Measurements from ENCODE around the gene SPRY2.
"Not testable (repeated sequence)": the region's sequence is repeated elsewhere in the genome, so short reads cannot be mapped to it uniquely, and the experiment has no call there.

SPRY2 gene

DNA sequence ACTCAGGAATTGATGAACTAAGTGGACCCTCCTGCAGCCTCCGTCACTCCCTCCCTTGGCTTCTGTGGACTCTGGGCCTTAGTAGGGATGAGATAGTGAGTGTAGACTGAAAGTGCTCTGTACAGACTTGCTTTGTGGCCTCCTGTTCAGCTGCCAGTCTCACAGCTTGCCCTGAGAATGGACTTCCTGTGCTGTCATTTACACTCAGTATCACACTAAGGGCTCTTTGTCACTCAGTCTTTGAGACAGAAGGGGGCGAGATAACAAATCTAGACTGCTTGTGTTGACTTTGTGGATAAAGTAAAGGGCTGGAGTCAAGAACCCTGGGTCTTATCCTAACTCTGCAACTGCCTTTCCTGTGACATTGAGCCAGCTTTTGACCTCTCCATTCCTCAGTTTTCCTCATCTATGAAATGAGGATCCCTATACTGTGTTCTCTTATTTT is 21.0 kb upstream of the SPRY2 start:
- Mint-ChIP-seq H3K27ac (no peak overlapping the region), H3K4me3 (no peak overlapping the region), H3K36me3 (no peaks in the 10 kb centered on the region), H3K9me3 (no peaks in the 10 kb centered on the region), H3K4me1 (peaks cover 4% of the 10 kb centered on the region)
- peak; percentile 67 for ATAC-seq
- DNase-seq (ENCODE audit: low spot score in 2 of 2): no peak

- Mint-ChIP-seq H3K36me3 (no peaks in the 10 kb centered on the region), H3K9me3 (no peaks in the 10 kb centered on the region), H3K4me3 (no peak overlapping the region), H3K4me1 (peaks cover 4% of the 10 kb centered on the region), H3K27ac (no peak overlapping the region)
- ATAC-seq (no peak), DNase-seq (ENCODE audit: low spot score in 2 of 2) (no peak)
Observed at GRCh38 chr13:80361298-80361697, 20.4 kb upstream of the SPRY2 start.

- Mint-ChIP-seq H3K4me1 (peaks cover 4% of the 10 kb centered on the region), H3K27ac (no peak overlapping the region), H3K9me3 (no peaks in the 10 kb centered on the region), H3K4me3 (no peak overlapping the region), H3K36me3 (no peaks in the 10 kb centered on the region)
- ATAC-seq (no peak), DNase-seq (ENCODE audit: low spot score in 2 of 2) (no peak)
Observed at GRCh38 chr13:80360453-80360800, 19.5 kb upstream of the SPRY2 start.

DNA sequence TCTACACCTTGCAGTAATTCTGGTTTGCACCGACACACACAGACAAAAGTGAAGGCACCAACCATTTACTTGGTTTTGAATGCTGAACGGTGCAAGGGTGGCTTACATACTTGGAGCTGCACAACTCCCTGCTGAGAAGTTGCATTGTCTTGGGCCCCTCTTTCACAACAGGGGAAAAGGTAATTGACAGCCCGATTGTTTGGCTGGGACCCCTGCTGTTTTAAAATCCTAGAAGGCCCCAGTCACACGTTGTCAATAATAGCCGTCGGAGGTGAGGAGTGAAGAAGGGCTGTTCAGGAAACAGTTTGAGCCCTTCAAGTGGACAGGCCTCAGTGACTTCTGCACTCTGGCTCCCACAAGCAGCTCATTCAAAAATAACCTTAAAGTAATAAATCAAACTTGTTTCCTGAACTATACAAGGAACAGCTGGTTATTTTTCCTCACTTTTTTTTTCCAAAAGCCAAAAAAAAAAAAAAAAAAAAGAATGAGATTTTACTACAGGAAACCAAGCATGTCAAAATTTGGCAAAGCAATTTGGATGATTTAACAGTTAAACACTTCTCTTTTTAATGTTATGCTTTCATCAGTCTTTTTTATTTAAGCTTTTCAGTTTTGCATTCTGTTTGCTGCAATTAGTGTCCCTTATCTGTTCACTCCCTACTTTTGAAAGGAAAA is 19.0 kb upstream of the SPRY2 start:
- H3K9me3 Mint-ChIP-seq: no peaks in the 10 kb centered on the region

DNA sequence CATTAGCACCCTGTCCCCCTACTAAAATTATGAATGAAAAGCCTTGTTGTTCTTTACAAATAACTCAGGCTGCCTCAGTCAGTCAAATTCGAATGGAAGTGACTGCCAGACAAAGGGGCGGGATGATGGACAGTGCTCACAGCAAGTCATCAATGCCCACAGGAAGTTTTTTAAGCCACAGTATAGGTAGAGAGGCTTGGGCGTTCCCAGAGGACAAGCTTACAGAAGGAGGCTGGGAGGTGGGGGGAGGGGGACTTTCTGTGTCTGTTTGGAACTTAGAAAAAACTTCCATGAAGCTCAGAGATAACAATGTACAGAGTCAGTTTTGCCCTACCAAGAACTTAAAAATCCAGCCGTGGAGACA is 18.5 kb upstream of the SPRY2 start:
- Mint-ChIP-seq H3K9me3 (no peaks in the 10 kb centered on the region), H3K4me3 (no peak overlapping the region), H3K4me1 (peaks cover 4% of the 10 kb centered on the region), H3K27ac (no peak overlapping the region), H3K36me3 (no peaks in the 10 kb centered on the region)
- ATAC-seq (no peak), DNase-seq (ENCODE audit: low spot score in 2 of 2) (no peak)

More for the DNA sequence above, 19.0 kb upstream of the SPRY2 start:
- Mint-ChIP-seq H3K4me1 (peaks cover 4% of the 10 kb centered on the region), H3K27ac (no peak overlapping the region), H3K36me3 (no peaks in the 10 kb centered on the region), H3K4me3 (no peak overlapping the region)
- ATAC-seq: no peak
- DNase-seq (ENCODE audit: low spot score in 2 of 2): no peak

- not testable (repeated sequence) for H3K9me3 Mint-ChIP-seq; ATAC-seq; H3K4me3 Mint-ChIP-seq; H3K27ac Mint-ChIP-seq; H3K4me1 Mint-ChIP-seq; H3K36me3 Mint-ChIP-seq; DNase-seq (ENCODE audit: low spot score in 2 of 2)
Observed at GRCh38 chr13:80355496-80356094, 14.7 kb upstream of the SPRY2 start.

GRCh38 chr13:80348750-80349149 is 7.8 kb upstream of the SPRY2 start:
- Mint-ChIP-seq H3K4me1 (no peaks in the 10 kb centered on the region), H3K4me3 (no peak overlapping the region), H3K27ac (no peak overlapping the region), H3K36me3 (no peaks in the 10 kb centered on the region), H3K9me3 (no peaks in the 10 kb centered on the region)
- ATAC-seq (no peak), DNase-seq (ENCODE audit: low spot score in 2 of 2) (no peak)

DNA sequence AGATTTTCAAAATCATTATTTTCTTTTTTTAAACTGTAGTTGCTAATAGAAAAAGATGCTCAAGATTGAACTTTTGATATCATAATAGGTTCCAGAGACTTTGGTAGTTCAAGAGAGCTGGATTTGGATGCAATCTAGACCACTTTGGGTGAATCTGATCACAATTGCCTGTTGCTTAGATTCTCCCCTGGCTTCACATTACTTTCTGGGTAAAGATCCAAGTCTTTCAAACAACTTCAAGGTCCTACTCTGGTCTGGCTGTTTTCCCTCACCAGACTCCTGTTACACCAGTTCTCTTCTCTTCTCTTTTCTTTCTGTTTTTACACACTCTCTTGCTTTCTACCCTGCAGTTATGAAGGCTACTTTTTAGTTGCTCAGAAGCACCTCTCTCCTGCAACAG is 7.4 kb upstream of the SPRY2 start:
- Mint-ChIP-seq H3K4me1 (no peaks in the 10 kb centered on the region), H3K27ac (no peak overlapping the region), H3K9me3 (no peaks in the 10 kb centered on the region), H3K4me3 (no peak overlapping the region), H3K36me3 (no peaks in the 10 kb centered on the region)
- ATAC-seq (no peak), DNase-seq (ENCODE audit: low spot score in 2 of 2) (no peak)

GRCh38 chr13:80345771-80346510 is 5.0 kb upstream of the SPRY2 start:
- no peak overlapping the region for H3K27ac Mint-ChIP-seq
- no peaks in the 10 kb centered on the region for H3K9me3 Mint-ChIP-seq
- H3K36me3 Mint-ChIP-seq: no peaks in the 10 kb centered on the region
- no peak overlapping the region for H3K4me3 Mint-ChIP-seq
- ATAC-seq (no peak), DNase-seq (ENCODE audit: low spot score in 2 of 2) (no peak)
- peaks cover 10% of the 10 kb centered on the region for H3K4me1 Mint-ChIP-seq

- not testable (repeated sequence) for DNase-seq (ENCODE audit: low spot score in 2 of 2); H3K36me3 Mint-ChIP-seq; ATAC-seq; H3K9me3 Mint-ChIP-seq; H3K4me3 Mint-ChIP-seq; H3K27ac Mint-ChIP-seq
- H3K4me1 Mint-ChIP-seq: peaks cover 10% of the 10 kb centered on the region
Observed at GRCh38 chr13:80344032-80344431, 3.1 kb upstream of the SPRY2 start.

DNA sequence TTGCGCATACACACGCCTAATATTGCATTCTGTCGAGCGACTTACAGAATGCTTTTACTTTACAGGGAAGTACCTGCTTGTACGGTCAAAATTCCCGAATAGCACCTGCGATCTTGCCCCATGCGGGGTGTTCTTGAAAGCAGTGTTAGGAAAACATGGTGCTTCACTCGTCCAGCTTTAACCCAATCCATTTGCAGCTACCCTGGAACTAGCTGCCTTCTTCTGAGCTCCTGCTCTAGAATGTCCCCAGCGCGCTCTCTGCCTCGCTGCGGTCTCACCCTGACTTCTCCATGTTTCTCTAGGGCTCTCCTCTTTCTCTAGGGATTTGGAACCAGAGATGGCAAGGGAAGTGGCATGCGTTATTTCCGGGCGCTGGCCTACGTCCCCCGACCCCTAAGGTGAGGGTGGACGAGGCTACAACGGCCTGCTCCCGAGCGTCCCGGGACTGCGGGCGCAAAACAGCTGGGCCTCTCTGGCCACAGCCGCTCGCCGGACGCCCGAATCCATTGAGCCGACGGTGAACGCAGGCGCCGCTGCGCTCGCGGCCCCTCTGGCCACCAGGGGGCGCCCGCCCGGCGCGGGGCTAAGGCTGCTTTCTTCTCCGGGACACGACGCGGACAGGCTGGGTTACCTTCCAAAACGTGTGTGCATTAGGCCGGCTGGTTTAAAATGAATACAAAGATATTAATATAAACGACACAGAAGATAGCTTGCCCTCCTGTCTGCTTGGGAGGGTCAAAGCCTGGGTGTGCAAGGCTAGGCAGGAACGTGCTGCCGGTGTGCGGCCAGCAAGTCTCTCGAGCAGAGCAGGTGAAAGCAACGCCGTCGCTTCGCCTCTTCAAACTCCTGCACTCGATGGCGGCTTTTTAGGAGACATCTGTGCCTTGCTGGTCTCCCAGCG is 1.8 kb upstream of the SPRY2 start:
- no peak overlapping the region for H3K27ac Mint-ChIP-seq
- DNase-seq (ENCODE audit: low spot score in 2 of 2): peak; percentile 76 to 86

DNA sequence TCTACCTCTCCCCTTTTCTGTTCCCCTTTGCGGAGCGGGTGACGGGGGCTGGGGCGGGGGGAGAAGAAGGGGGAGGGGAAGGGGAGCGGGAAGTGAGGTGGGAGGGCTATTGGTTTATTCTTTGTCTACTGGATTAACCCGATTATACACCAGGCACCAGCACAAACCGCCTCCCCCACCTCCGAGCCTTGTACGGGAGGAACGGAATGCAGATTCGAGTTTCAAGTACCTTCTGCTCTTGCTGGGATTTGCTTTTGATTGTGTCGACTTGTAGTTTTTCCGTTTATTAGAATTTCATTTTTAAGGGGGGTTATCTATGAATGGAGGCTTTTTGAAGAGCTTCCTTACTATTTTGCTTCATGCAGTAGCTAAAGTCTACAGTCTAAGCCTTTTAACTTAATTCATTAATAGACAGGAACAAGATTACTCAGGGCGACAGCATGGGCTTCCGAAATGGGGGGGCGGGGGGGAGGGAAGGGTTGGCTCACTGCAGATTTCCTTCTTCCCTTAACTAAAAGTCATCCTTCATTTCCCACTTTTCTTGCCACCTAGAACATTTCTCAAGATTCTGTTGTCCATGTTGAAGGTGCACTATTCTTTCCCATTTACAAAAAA is 937 bp upstream of the SPRY2 start:
- H3K36me3 Mint-ChIP-seq: peaks cover 5% of the 10 kb centered on the region
- H3K4me3 Mint-ChIP-seq: no peak overlapping the region
- H3K4me1 Mint-ChIP-seq: peaks cover 10% of the 10 kb centered on the region
- H3K27ac Mint-ChIP-seq: no peak overlapping the region
- DNase-seq (ENCODE audit: low spot score in 2 of 2) (no peak), ATAC-seq (no peak)
- no peaks in the 10 kb centered on the region for H3K9me3 Mint-ChIP-seq

More for the DNA sequence above, 1.8 kb upstream of the SPRY2 start:
- H3K9me3 Mint-ChIP-seq: no peaks in the 10 kb centered on the region
- H3K4me3 Mint-ChIP-seq: no peak overlapping the region
- ATAC-seq: peak; percentile 72
- H3K4me1 Mint-ChIP-seq: peaks cover 10% of the 10 kb centered on the region
- H3K36me3 Mint-ChIP-seq: peaks cover 5% of the 10 kb centered on the region

DNA sequence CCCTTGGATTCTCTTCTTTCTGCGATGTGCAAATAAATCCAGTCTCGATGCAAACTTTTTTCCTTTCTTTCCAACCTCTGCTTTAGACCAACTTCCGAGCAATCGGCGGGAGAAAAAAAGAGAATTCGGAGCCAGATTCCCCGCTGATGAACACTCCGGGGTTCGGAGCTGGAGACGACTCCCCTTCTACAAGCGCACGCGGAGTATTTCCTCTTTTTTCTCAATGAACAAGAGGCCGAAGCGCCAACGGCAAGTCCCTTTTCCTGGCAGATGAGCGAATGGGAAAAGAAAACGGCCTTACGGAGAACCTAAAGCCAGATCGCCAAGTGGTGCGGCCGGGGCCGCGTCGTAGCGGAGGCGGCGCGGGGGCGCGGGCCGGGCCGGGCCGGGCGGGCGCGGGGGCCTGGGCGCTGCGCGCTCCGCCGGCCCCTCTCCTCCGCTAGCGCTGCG is 250 bp downstream of the SPRY2 start:
- Mint-ChIP-seq H3K27ac (no peak overlapping the region), H3K36me3 (peaks cover 5% of the 10 kb centered on the region), H3K4me3 (no peak overlapping the region), H3K4me1 (peaks cover 10% of the 10 kb centered on the region), H3K9me3 (no peaks in the 10 kb centered on the region)
- DNase-seq (ENCODE audit: low spot score in 2 of 2): peak in 1 of 2 donors; percentile 54
- ATAC-seq: peak; percentile 48

- peaks cover 10% of the 10 kb centered on the region for H3K4me1 Mint-ChIP-seq
- peaks cover 6% of the 10 kb centered on the region for H3K36me3 Mint-ChIP-seq
- H3K27ac Mint-ChIP-seq: no peak overlapping the region
- H3K9me3 Mint-ChIP-seq: no peaks in the 10 kb centered on the region
- ATAC-seq (peak; percentile 34), DNase-seq (ENCODE audit: low spot score in 2 of 2) (peak; percentile 4 to 56)
- H3K4me3 Mint-ChIP-seq: no peak overlapping the region
Observed at GRCh38 chr13:80339912-80340650, 845 bp downstream of the SPRY2 start.

Data from stimulated activated effector memory CD8-positive, alpha-beta T cell treated with anti-CD3 and anti-CD28 coated beads, Interleukin-12 subunit alpha, Interleukin-12 subunit beta, amount 100 ng/mL, for 72 hours (primary cell).